K562 (cell line): ENCODE measurements around the gene PEDS1. TPM values are rescaled to one million over a fixed set of nuclear protein-coding genes. Genes with fewer than 3 reads are reported as not detected.

Experiments
- ARID4B ChIP-seq: sonication (generic); formaldehyde crosslinking; IDR thresholded peaks from 2 replicates; pipeline ENCODE4 v1.8.0; 2022; ENCODE audit warnings: mild to moderate bottlenecking, missing genetic modification reagents
- CAMTA2 ChIP-seq: fragments of 250-450 bp; sonication (Bioruptor Pico); conservative IDR thresholded peaks from 2 replicates; pipeline ENCODE4 v1.5.1; 2022
- CBFA2T2 ChIP-seq: fragments of 450-650 bp; conservative IDR thresholded peaks from 2 replicates; pipeline ENCODE4 v1.6.1; 2017; ENCODE audit warnings: mild to moderate bottlenecking
- CREB5 ChIP-seq: fragments of 250-450 bp; sonication (Bioruptor Pico); IDR thresholded peaks from 2 replicates; pipeline ENCODE4 v1.5.0; 2020; ENCODE audit warnings: mild to moderate bottlenecking
- CTCFL ChIP-seq: IDR thresholded peaks from 2 replicates; pipeline ENCODE4 v1.6.1; 2011; ENCODE audit warnings: borderline replicate concordance, low read depth, mild to moderate bottlenecking, moderate library complexity, low read length; ENCODE audit not compliant: insufficient read depth, poor library complexity, severe bottlenecking
- DNMT1 ChIP-seq: fragments of 450-650 bp; IDR thresholded peaks from 2 replicates; pipeline ENCODE4 v1.6.1; 2016; ENCODE audit warnings: antibody characterized with exemption, mild to moderate bottlenecking
- GABPB2 ChIP-seq: fragments of 250-450 bp; sonication (Bioruptor Pico); conservative IDR thresholded peaks from 2 replicates; pipeline ENCODE4 v1.5.1; 2021; ENCODE audit warnings: mild to moderate bottlenecking
- GATA2 ChIP-seq: sonication (generic); formaldehyde crosslinking; IDR thresholded peaks from 2 replicates; pipeline ENCODE4 v1.4.0; 2020; ENCODE audit warnings: mild to moderate bottlenecking, missing genetic modification reagents
- L3MBTL2 ChIP-seq: fragments of 450-650 bp; IDR thresholded peaks from 2 replicates; pipeline ENCODE4 v1.6.1; 2016; ENCODE audit warnings: mild to moderate bottlenecking, moderate library complexity
- MCM2 ChIP-seq: fragments of 450-650 bp; IDR thresholded peaks from 2 replicates; pipeline ENCODE4 v1.6.1; 2017; ENCODE audit warnings: low read depth, mild to moderate bottlenecking
- MCM3 ChIP-seq: fragments of 450-650 bp; IDR thresholded peaks from 2 replicates; pipeline ENCODE4 v1.6.1; 2016
- MLX ChIP-seq, 2 experiments: fragments of 450-650 bp in 1 of 2; sonication (generic) in 1 of 2; formaldehyde crosslinking; conservative IDR thresholded peaks; 2 replicates each; pipeline versions ENCODE4 v1.4.0 to v1.8.1; 2020 to 2022; ENCODE audit warnings: mild to moderate bottlenecking in 1 of 2, missing genetic modification reagents in 1 of 2
- SETDB1 ChIP-seq: IDR thresholded peaks from one replicate; pipeline ENCODE4 v1.6.1; 2012; ENCODE audit warnings: low read length, control low read depth, inconsistent platforms
- SMARCB1 ChIP-seq: IDR thresholded peaks from 2 replicates; pipeline ENCODE4 v1.6.1; 2011; ENCODE audit warnings: improper control_type of control experiment, low read depth; ENCODE audit not compliant: insufficient read length
- SRSF7 ChIP-seq: fragments of 200-400 bp; formaldehyde crosslinking; optimal IDR thresholded peaks from 2 replicates; pipeline ENCODE3; 2017; ENCODE audit warnings: mild to moderate bottlenecking, low read depth, low read length
- TCF7L2 ChIP-seq: fragments of 150-350 bp; IDR thresholded peaks from 2 replicates; pipeline ENCODE4 v1.6.1; 2016; ENCODE audit warnings: low read depth, mild to moderate bottlenecking, low read length, moderate library complexity
- ZBTB7A ChIP-seq: IDR thresholded peaks from 2 replicates; pipeline ENCODE4 v1.6.1; 2011; ENCODE audit warnings: low read depth, mild to moderate bottlenecking, low read length, moderate library complexity, borderline replicate concordance; ENCODE audit not compliant: control insufficient read depth
- ZNF212 ChIP-seq: fragments of 450-650 bp; formaldehyde crosslinking; IDR thresholded peaks from 2 replicates; pipeline ENCODE4 v1.4.0; 2020; ENCODE audit warnings: mild to moderate bottlenecking
- ZNF232 ChIP-seq: sonication (generic); formaldehyde crosslinking; IDR thresholded peaks from 2 replicates; pipeline ENCODE4 v1.8.0; 2022; ENCODE audit warnings: mild to moderate bottlenecking, missing genetic modification reagents
- ZNF785 ChIP-seq: fragments of 250-450 bp; sonication (Bioruptor Pico); IDR thresholded peaks from 2 replicates; pipeline ENCODE4 v1.4.0; 2020; ENCODE audit warnings: mild to moderate bottlenecking
- ZNF830 ChIP-seq: fragments of 250-450 bp; sonication (Bioruptor Pico); IDR thresholded peaks from 2 replicates; pipeline ENCODE4 v1.5.0; 2021; ENCODE audit warnings: mild to moderate bottlenecking
- polyA plus RNA-seq, 8 experiments: library from polyadenylated mRNA; depleted of rRNA in 4 of 8; stranded (reverse) in 5 of 8; unstranded in 3 of 8; fragments of >200 nt; fragmentation: Nextera tagmentation in 2 of 8; fragmentation: Illumina TruSeq in 1 of 8; extraction: Ambion mirVana in 2 of 8; extraction: Trizol in 1 of 8; gene quantifications; 2 replicates each; pipeline versions ENCODE4 v1.2.1 to v1.2.3, GENCODE V29; 2011 to 2014; ENCODE audit warnings: inconsistent platforms in 1 of 8, missing spikeins in 1 of 8
- total RNA-seq, 7 experiments: library from RNA; depleted of rRNA in 6 of 7; stranded (reverse); fragments of >200 nt in 6 of 7; fragmentation: Illumina TruSeq in 2 of 7; extraction: Trizol in 2 of 7; gene quantifications; 2 replicates each; pipeline versions ENCODE4 v1.2.1 to v1.2.3, GENCODE V29; 2011 to 2021; ENCODE audit warnings: low replicate concordance in 1 of 7

Gene PEDS1
- total and polyA plus RNA-seq, 9 of the 15 experiments (the other 6 are each of a cell fraction or from before 2014, with no cell fraction given) = 2.9 to 38.5 (median 24.2) TPM

- TF ChIP-seq CREB5 (CRISPR knock-in tag) = no peak
- no peak for TF ChIP-seq DNMT1
- no peak for TF ChIP-seq SETDB1
- no peak for TF ChIP-seq SMARCB1
- TF ChIP-seq GABPB2 (CRISPR knock-in tag) = no peak
- TF ChIP-seq ZNF232 (CRISPR knock-in tag) = no peak
- TF ChIP-seq CAMTA2 = no peak
- TF ChIP-seq ZNF830 = no peak
- no peak for TF ChIP-seq MCM2
- TF ChIP-seq ZNF785 = no peak
- no peak for TF ChIP-seq CBFA2T2
- no peak for TF ChIP-seq CTCFL
- no peak for TF ChIP-seq L3MBTL2
- TF ChIP-seq ZBTB7A = no peak
- peak; percentile 66; the same call in 1 of the 2 replicates for TF ChIP-seq ARID4B
- no peak for TF ChIP-seq GATA2 (CRISPR knock-in tag)
- no peak for TF ChIP-seq MCM3
- no peak for TF ChIP-seq ZNF212
- TF ChIP-seq SRSF7 = no peak
- TF ChIP-seq TCF7L2 = no peak
- TF ChIP-seq MLX (CRISPR knock-in tag; conservative IDR thresholded peaks at IDR 0.05) = no peak
Observed at GRCh38 chr20:50192364-50193198, 39.1 kb upstream of the PEDS1 start (continued).
